B cell (primary cell): ENCODE data around the gene APOL3. TPM values are rescaled to one million over a fixed set of nuclear protein-coding genes. Genes with fewer than 3 reads are reported as not detected.

ENCODE experiments used
- ATAC-seq: fragments of 200-7000 bp; cut with Tn5 transposase; one replicate; pipeline ENCODE4 v1.10.0; 2021; ENCODE audit warnings: low read depth, mild to moderate bottlenecking, moderate number of reproducible peaks, moderate library complexity
- CTCF ChIA-PET: fragments of 350-600 bp; sonication (Branson Sonifier 250); formaldehyde crosslinking; loops from one replicate; lab custom pipeline; 2021; ENCODE audit warnings: antibody characterized with exemption, inconsistent platforms; lab: Charles Lee
- POLR2A ChIA-PET: fragments of 350-600 bp; sonication (Branson Sonifier 250); formaldehyde crosslinking; loops from one replicate; lab custom pipeline; 2021; ENCODE audit warnings: antibody characterized with exemption; lab: Charles Lee
- DNase-seq: peaks from one replicate; pipeline ENCODE4 v3.0.0; 2013
- H2AFZ ChIP-seq: 2 replicates; pipeline ENCODE4 v1.6.1; 2012; ENCODE audit warnings: mild to moderate bottlenecking, low read depth, low read length; ENCODE audit not compliant: insufficient read depth, poor library complexity, severe bottlenecking
- H3K27ac ChIP-seq, 2 donors: 1 replicate in 1 of 2; 2 replicates in 1 of 2; pipeline ENCODE4 v1.5.1; 2012 to 2013; ENCODE audit warnings: low read length in 2 of 2, mild to moderate bottlenecking in 2 of 2, moderate library complexity in 1 of 2
- H3K27me3 ChIP-seq, 4 experiments: fragments of 200-600 bp in 1 of 4; sonication (generic) in 1 of 4; replicated peaks in 1 of 4; 1 replicate in 2 of 4; 2 replicates in 2 of 4; pipeline versions ENCODE4 v1.6.1 to v1.7.0; 2013 to 2016; ENCODE audit warnings: low read length in 3 of 4, mild to moderate bottlenecking in 2 of 4, mixed read lengths in 1 of 4, moderate library complexity in 1 of 4; ENCODE audit not compliant: insufficient read depth in 4 of 4, control insufficient read depth in 3 of 4; ENCODE audit errors: control extremely low read depth in 1 of 4
- H3K36me3 ChIP-seq, 2 experiments: replicated peaks in 1 of 2; 1 replicate in 1 of 2; 2 replicates in 1 of 2; pipeline versions ENCODE4 v1.6.1 to v1.7.1; 2013; ENCODE audit warnings: low read length in 1 of 2; ENCODE audit not compliant: insufficient read depth in 2 of 2, control insufficient read depth in 1 of 2; ENCODE audit errors: control extremely low read depth in 1 of 2, extremely low read depth in 1 of 2
- H3K4me1 ChIP-seq, 2 donors: fragments of 200-600 bp in 1 of 2; sonication (generic) in 1 of 2; 1 replicate in 1 of 2; 2 replicates in 1 of 2; pipeline versions ENCODE4 v1.5.1 to v1.6.1; 2013 to 2017; ENCODE audit warnings: low read length in 2 of 2; ENCODE audit not compliant: control insufficient read depth in 2 of 2, insufficient read depth in 2 of 2
- H3K4me2 ChIP-seq: replicated peaks from 2 replicates; pipeline ENCODE3; 2012; ENCODE audit warnings: mild to moderate bottlenecking, low read depth, low read length; ENCODE audit not compliant: poor library complexity, severe bottlenecking
- H3K4me3 ChIP-seq, 5 experiments: fragments of 200-600 bp in 1 of 5; sonication (generic) in 1 of 5; 1 replicate in 3 of 5; 2 replicates in 2 of 5; pipeline versions ENCODE4 v1.5.1 to v1.7.0; 2011 to 2016; ENCODE audit warnings: low read length in 4 of 5, mild to moderate bottlenecking in 4 of 5, low read depth in 2 of 5, control low read depth in 1 of 5, moderate library complexity in 1 of 5; ENCODE audit not compliant: insufficient read depth in 1 of 5; ENCODE audit errors: control extremely low read depth in 1 of 5, extremely low read depth in 1 of 5
- H3K79me2 ChIP-seq: fragments of 200-600 bp; sonication (generic); one replicate; pipeline ENCODE4 v1.6.0; 2016; ENCODE audit warnings: low read length; ENCODE audit not compliant: control insufficient read depth, insufficient read depth
- H3K9ac ChIP-seq: fragments of 200-600 bp; sonication (generic); 2 replicates; pipeline ENCODE4 v1.6.1; 2017; ENCODE audit warnings: mild to moderate bottlenecking, low read length, moderate library complexity
- H3K9me3 ChIP-seq, 3 donors: one replicate each; pipeline versions ENCODE4 v1.6.1 to v1.7.1; 2013; ENCODE audit warnings: low read length in 2 of 3; ENCODE audit not compliant: control insufficient read depth in 2 of 3, insufficient read depth in 1 of 3; ENCODE audit errors: control extremely low read depth in 1 of 3
- H4K20me1 ChIP-seq: 2 replicates; pipeline ENCODE4 v1.6.0; 2012; ENCODE audit warnings: mild to moderate bottlenecking, low read length; ENCODE audit not compliant: insufficient read depth, control insufficient read depth, poor library complexity, severe bottlenecking
- H3K27ac Mint-ChIP-seq: one replicate; pipeline ENCODE4 v1.8.0; 2021; ENCODE audit warnings: mixed read lengths
- H3K27me3 Mint-ChIP-seq: one replicate; pipeline ENCODE4 v1.8.0; 2021; ENCODE audit warnings: mixed read lengths
- H3K4me1 Mint-ChIP-seq: one replicate; pipeline ENCODE4 v1.8.0; 2021; ENCODE audit warnings: mixed read lengths
- H3K4me3 Mint-ChIP-seq: one replicate; pipeline ENCODE4 v1.8.0; 2021; ENCODE audit warnings: mixed read lengths
- H3K9me3 Mint-ChIP-seq: one replicate; pipeline ENCODE4 v1.8.0; 2022; ENCODE audit warnings: mixed read lengths; ENCODE audit not compliant: insufficient read depth
- EZH2 ChIP-seq: IDR thresholded peaks from 2 replicates; pipeline ENCODE4 v1.6.1; 2012; ENCODE audit warnings: borderline replicate concordance, low read depth, mild to moderate bottlenecking, moderate library complexity, low read length; ENCODE audit not compliant: insufficient read depth, poor library complexity, severe bottlenecking
- WGBS: methylation state at CpG from one replicate; pipeline ENCODE4 v1.1.5; 2013; ENCODE audit warnings: missing lambda C conversion rate; ENCODE audit not compliant: insufficient coverage; 5-methylcytosine and 5-hydroxymethylcytosine counted together
- intact Hi-C: fragments of 100-400 bp; cut with micrococcal nuclease; formaldehyde crosslinking; loops from one replicate; pipeline ENCODE4 v1.10.0; 2022
- polyA plus RNA-seq: library from polyadenylated mRNA; depleted of rRNA; stranded (reverse); fragments of >200 nt; gene quantifications from 2 replicates; pipeline ENCODE4 v1.2.3, GENCODE V29; 2012
- total RNA-seq, 2 donors: library from RNA; stranded (reverse); fragments of 120-200 nt in 1 of 2; gene quantifications; 1 replicate in 1 of 2; 2 replicates in 1 of 2; pipeline versions ENCODE4 v1.2.3 to v1.2.4, GENCODE V29; 2013 to 2022
- TF ChIP-seq, protein P1 (sequence below): fragments of 200-600 bp; IDR thresholded peaks from one replicate; pipeline ENCODE4 v1.8.0; 2022; ENCODE audit warnings: antibody characterized with exemption, mild to moderate bottlenecking

The APOL3 gene
- total and polyA plus RNA-seq, 2 donors (not counting 1 experiment from before 2014, with no cell fraction given), result 55.0 to 97.2 TPM

DNA sequence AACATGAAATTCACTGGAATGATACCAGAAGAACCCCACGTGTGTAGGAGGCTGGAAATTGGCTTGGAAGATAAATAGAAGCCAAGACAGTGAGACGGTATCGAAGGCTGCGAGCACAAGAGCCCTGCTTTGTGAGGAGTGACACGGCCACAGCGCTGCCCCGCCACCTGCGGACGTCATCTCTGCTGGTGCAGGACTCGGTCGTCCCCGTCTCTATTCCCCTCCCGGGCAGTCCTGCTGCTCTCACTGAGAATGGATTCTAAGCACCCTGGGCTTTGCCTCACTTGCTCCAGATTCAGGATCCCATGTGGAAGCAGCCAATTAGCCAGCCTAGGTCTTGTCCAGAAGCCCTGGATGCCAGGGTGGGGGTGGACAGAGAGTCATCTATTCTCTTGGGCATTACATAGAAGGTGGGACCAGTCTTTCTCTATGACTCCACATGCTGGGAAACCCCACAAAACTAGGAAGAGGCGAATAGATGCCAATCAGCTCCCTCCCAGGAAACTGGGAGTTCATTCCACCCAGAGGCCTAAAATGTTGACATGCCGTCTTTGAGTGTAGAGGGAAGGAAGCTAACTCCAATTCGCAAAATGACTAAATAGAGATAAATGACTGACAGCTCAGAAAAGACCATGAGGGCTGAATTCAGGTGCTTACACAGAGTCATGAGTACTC is 25.1 kb downstream of the APOL3 start:
- Histone ChIP-seq H3K36me3 (peaks cover 0 to 6% of the 10 kb centered on the region in 2 experiments), H3K9me3 (no peaks in the 10 kb centered on the region), H2AFZ (no peak overlapping the region), H3K27ac (no peak overlapping the region), H3K4me1 (no peaks in the 10 kb centered on the region), H3K9ac (no peak overlapping the region), H3K4me3 (no peak overlapping the region), H4K20me1 (no peaks in the 10 kb centered on the region), H3K4me2 (no peak overlapping the region), H3K27me3 (no peaks in the 10 kb centered on the region), H3K79me2 (no peaks in the 10 kb centered on the region)
- H3K9me3 Mint-ChIP-seq, result no peaks in the 10 kb centered on the region
- ATAC-seq, result no peak
- WGBS, result 87% methylated on average over 15 of the region's 16 CpGs
- POLR2A ChIA-PET, result no interaction called here
- H3K4me1 Mint-ChIP-seq, result no peaks in the 10 kb centered on the region
- intact Hi-C loops, result no loop called here
- H3K4me3 Mint-ChIP-seq, result no peak overlapping the region
- TF ChIP-seq, protein P1, sequence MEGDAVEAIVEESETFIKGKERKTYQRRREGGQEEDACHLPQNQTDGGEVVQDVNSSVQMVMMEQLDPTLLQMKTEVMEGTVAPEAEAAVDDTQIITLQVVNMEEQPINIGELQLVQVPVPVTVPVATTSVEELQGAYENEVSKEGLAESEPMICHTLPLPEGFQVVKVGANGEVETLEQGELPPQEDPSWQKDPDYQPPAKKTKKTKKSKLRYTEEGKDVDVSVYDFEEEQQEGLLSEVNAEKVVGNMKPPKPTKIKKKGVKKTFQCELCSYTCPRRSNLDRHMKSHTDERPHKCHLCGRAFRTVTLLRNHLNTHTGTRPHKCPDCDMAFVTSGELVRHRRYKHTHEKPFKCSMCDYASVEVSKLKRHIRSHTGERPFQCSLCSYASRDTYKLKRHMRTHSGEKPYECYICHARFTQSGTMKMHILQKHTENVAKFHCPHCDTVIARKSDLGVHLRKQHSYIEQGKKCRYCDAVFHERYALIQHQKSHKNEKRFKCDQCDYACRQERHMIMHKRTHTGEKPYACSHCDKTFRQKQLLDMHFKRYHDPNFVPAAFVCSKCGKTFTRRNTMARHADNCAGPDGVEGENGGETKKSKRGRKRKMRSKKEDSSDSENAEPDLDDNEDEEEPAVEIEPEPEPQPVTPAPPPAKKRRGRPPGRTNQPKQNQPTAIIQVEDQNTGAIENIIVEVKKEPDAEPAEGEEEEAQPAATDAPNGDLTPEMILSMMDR, result no peak
- TF ChIP-seq EZH2, result no peak
- peaks cover 12% of the 10 kb centered on the region for H3K27me3 Mint-ChIP-seq
- CTCF ChIA-PET, result interaction anchor here (0.9 kb wide), 1 partner anchor 11 kb away, joined by 4 read pairs; no protein-coding TSS in a partner anchor
- H3K27ac Mint-ChIP-seq, result no peak overlapping the region
- DNase-seq, result no peak

DNA sequence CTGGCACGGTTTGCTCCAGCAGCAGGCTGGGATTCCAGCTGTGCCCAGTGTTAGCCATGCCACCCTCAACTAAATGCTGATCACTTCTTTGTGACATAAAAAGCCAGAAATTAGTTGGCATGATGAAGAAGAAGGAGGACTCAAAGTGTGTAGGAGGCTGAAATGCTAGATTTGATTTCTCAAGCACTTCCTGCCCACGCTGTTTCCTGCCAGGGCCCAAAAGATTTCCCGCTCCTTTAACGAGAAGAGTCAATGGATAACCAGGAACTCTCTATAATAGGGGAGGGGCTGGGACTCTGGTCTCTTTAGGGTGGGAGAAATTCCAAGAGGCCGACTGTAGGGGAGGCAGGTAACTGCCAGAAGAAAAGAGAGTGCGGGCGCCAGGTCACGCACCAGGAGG is 26.4 kb downstream of the APOL3 start:
- Histone ChIP-seq H3K27ac (no peak overlapping the region), H3K9me3 (no peaks in the 10 kb centered on the region), H2AFZ (no peak overlapping the region), H3K4me2 (no peak overlapping the region), H4K20me1 (no peaks in the 10 kb centered on the region), H3K4me1 (no peaks in the 10 kb centered on the region), H3K27me3 (no peaks in the 10 kb centered on the region), H3K4me3 (no peak overlapping the region), H3K9ac (no peak overlapping the region), H3K79me2 (no peaks in the 10 kb centered on the region), H3K36me3 (no peaks in the 10 kb centered on the region)
- intact Hi-C loops, result no loop called here
- ChIA-PET POLR2A (no interaction called here), CTCF (interaction anchor here (0.7 kb wide), 1 partner anchor 9 kb away, joined by 3 read pairs; no protein-coding TSS in a partner anchor)
- no peak for TF ChIP-seq EZH2
- TF ChIP-seq, protein P1, result no peak
- Mint-ChIP-seq H3K9me3 (no peaks in the 10 kb centered on the region), H3K4me1 (no peaks in the 10 kb centered on the region), H3K27me3 (peaks cover 23% of the 10 kb centered on the region), H3K27ac (no peak overlapping the region), H3K4me3 (no peak overlapping the region)
- WGBS, result 100% methylated on average over 5 of the region's 8 CpGs
- DNase-seq (no peak), ATAC-seq (no peak)
